ENCODE data around the gene COG5. TPM values are rescaled to one million over a fixed set of nuclear protein-coding genes. Genes with fewer than 3 reads are reported as not detected.

The COG5 gene
- total RNA-seq, 1 experiment from 2014 or later, result 25.2 TPM

GRCh38 chr7:107292591-107292990 lies 271.1 kb downstream of the COG5 start:
- no peak for DNase-seq (ENCODE audit: low read depth in 1 of 2, low spot score in 2 of 2)
- Histone ChIP-seq H3K27ac (no peak overlapping the region), H3K4me1 (replicated peaks) (no peaks in the 10 kb centered on the region), H3K27me3 (replicated peaks) (no peaks in the 10 kb centered on the region), H3K36me3 (0 out of 2 replicates have a peak, but pooled peaks cover 2% of the 10 kb centered on the region), H3K4me3 (no peak overlapping the region), H3K9me3 (replicated peaks) (no peaks in the 10 kb centered on the region)

- Histone ChIP-seq H3K4me1 (replicated peaks) (no peaks in the 10 kb centered on the region), H3K27ac (no peak overlapping the region), H3K4me3 (no peak overlapping the region), H3K27me3 (replicated peaks) (no peaks in the 10 kb centered on the region), H3K36me3 (0 out of 2 replicates have a peak, but pooled peaks cover 2% of the 10 kb centered on the region), H3K9me3 (replicated peaks) (no peaks in the 10 kb centered on the region)
- DNase-seq (ENCODE audit: low read depth in 1 of 2, low spot score in 2 of 2), result no peak
Measured at GRCh38 chr7:107291434-107291833, 272.3 kb downstream of the COG5 start.

DNA sequence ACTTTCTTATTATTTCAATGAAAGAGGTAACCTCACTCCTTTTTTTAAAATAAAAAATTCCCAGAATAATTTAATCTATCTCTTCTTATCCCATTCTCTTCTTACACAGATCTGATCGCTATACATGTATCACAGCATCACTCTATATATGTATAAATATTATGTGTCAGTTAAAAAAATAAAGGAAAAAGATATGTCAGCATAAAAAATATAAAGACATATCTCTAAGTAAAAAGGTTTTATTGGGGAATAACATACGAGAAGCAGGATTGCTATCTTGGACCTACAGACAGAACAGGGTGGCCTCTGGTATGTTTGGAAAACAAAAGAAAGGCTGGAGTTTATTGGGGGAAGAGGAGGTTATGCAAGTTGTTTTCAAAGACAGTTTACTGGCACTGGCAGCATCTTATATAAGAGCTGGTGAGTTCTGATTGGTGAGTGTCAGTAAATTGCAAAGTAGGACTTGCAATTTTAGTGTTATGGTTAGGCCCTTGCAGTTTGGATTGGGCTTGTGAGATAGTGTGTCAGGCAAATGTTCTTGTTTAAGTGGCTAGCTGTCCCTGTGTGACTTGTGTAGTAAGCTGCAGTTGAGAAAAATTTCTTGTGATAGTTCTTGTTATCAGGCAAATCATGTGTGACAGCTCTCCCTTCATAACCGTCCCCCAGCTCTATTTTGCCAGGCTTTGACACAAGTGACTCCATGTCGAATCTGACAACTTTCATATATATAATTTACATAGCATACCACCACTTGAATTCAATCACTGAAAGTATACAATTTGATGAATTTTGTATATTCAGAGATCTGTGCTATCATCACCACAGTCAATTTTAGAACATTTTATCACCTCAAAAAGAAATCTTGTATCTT lies 276.7 kb downstream of the COG5 start:
- Histone ChIP-seq H3K9me3 (replicated peaks) (no peaks in the 10 kb centered on the region), H3K27me3 (replicated peaks) (no peaks in the 10 kb centered on the region), H3K4me1 (replicated peaks) (no peaks in the 10 kb centered on the region), H3K4me3 (no peak overlapping the region), H3K36me3 (0 out of 2 replicates have a peak, but pooled peaks cover 2% of the 10 kb centered on the region), H3K27ac (no peak overlapping the region)
- DNase-seq (ENCODE audit: low read depth in 1 of 2, low spot score in 2 of 2), result no peak

DNA sequence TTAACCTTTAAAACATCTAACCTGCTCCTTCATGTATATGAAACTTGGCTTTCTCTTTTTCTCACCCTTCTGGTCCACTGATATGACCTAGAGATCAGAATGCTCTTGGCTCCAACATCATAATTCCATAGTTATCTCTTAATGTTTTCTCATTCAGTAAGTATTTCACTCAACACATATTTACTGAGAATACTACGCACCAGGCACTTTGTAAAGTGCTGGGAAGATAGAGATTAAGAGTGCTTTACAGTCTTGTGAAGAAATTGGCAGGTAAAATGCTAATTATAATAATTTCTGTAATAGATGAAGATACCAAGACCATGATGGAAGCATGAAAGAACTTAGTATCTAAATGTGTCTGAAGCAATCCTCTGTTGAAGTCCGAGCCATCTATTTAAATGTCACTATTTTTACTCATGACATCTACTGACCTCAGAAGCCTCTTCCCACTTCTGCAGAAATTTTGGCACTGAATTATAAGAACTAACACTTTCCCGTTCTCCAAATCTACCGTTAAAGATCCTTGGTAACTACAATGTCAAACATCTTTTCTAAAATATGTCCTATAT lies 278.7 kb downstream of the COG5 start:
- Histone ChIP-seq H3K9me3 (replicated peaks) (no peaks in the 10 kb centered on the region), H3K27me3 (replicated peaks) (no peaks in the 10 kb centered on the region), H3K4me1 (replicated peaks) (no peaks in the 10 kb centered on the region), H3K27ac (no peak overlapping the region), H3K36me3 (no peaks in the 10 kb centered on the region), H3K4me3 (no peak overlapping the region)
- DNase-seq (ENCODE audit: low read depth in 1 of 2, low spot score in 2 of 2), result no peak

DNA sequence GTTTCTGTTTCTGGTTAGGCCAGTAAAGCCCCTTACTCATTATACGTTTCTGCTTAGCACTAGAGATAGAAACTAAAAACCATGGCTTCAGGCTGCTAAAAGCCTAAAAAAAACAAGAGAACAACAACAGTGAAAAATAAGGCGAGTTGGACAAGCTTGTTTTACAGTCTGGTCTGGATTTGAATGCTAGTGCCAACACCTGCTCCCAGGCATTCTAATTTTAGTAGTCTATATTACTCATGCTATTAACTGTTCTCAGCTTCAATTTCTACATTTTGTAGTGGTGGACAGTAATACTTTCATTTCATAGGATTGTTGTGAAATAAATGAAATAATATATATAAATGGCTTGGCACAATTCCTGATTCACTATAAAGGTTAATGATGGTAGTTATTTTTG lies 286.4 kb downstream of the COG5 start:
- no peak overlapping the region for H3K27ac ChIP-seq
- H3K4me3 ChIP-seq, result no peak overlapping the region
- no peaks in the 10 kb centered on the region for H3K36me3 ChIP-seq
- H3K27me3 ChIP-seq (replicated peaks), result no peaks in the 10 kb centered on the region
- no peaks in the 10 kb centered on the region for H3K9me3 ChIP-seq (replicated peaks)
- H3K4me1 ChIP-seq (replicated peaks), result no peaks in the 10 kb centered on the region
- DNase-seq (ENCODE audit: low read depth in 1 of 2, low spot score in 2 of 2), result no peak

DNA sequence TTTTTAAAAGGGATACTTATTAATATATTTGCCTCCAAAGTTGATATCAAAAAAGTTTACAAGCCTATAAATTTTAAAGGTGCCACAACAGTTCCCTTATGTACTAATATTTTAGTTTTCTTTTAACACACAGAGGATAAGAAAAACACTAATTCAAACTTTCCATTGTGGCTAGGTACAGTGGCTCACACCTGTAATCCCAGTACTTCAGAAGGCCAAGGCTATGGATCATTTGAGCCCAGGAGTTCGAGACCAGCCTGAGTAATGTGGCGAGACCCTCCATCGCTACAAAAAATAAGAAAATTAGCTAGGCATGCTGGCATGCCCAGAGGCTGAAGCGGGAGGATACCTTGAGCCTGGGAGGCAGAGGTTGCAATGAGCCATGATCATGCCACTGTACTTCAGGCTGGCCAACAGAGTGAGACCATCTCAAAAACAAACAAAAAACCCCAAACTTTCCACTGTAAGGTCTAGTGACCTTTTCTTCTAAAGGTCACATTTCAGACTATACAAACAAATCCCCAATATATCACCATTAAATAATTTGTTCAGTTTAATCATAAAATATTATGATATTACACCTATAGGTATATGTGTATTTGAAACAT lies 287.4 kb downstream of the COG5 start:
- DNase-seq (ENCODE audit: low read depth in 1 of 2, low spot score in 2 of 2), result no peak
- Histone ChIP-seq H3K9me3 (replicated peaks) (no peaks in the 10 kb centered on the region), H3K36me3 (no peaks in the 10 kb centered on the region), H3K4me3 (no peak overlapping the region), H3K27ac (no peak overlapping the region), H3K27me3 (replicated peaks) (no peaks in the 10 kb centered on the region), H3K4me1 (replicated peaks) (no peaks in the 10 kb centered on the region)

DNA sequence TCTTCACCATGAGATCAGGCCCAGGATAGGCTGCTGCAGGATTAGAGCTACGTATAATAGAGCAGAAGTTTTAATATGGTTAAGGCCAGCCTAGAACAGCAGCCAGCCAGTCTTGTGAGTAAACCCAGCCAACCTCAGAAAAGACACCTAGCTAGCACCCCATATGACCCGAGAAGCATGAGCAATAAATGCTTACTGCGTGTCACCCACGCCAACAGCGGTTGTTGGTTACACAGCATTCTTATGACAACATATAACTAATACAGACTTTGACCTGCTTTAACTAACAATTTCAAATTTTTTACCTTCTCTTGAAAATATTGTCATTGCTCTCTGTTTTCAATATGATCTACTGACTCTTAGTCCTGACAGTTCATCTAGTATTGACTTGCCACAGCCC lies 289.2 kb downstream of the COG5 start:
- DNase-seq (ENCODE audit: low read depth in 1 of 2, low spot score in 2 of 2), result no peak
- Histone ChIP-seq H3K4me1 (replicated peaks) (no peaks in the 10 kb centered on the region), H3K27me3 (replicated peaks) (no peaks in the 10 kb centered on the region), H3K9me3 (replicated peaks) (no peaks in the 10 kb centered on the region), H3K4me3 (no peak overlapping the region), H3K27ac (no peak overlapping the region), H3K36me3 (no peaks in the 10 kb centered on the region)

DNA sequence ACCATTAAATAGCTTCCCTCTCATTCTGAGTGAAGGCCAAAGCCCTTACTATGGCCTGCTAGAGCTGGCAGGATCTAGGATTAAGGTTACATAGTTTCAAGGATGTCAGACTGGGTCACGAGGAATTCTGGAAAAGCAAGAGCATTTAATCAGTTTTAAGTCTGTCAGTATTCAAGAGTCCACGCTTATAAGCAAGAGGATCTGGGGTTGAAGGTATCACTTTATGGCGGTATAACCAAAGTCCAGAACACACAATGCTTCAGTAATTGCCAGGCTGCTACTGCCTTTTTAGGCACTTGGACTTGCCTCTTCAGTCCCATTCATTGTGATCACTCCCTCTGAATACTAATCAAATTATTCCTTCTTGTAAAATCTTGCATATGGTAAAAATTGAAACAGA lies 293.9 kb downstream of the COG5 start:
- H3K9me3 ChIP-seq (replicated peaks), result no peaks in the 10 kb centered on the region
- no peak overlapping the region for H3K27ac ChIP-seq
- DNase-seq (ENCODE audit: low read depth in 1 of 2, low spot score in 2 of 2), result no peak
- no peaks in the 10 kb centered on the region for H3K4me1 ChIP-seq (replicated peaks)
- H3K27me3 ChIP-seq (replicated peaks), result no peaks in the 10 kb centered on the region
- no peaks in the 10 kb centered on the region for H3K36me3 ChIP-seq
- no peak overlapping the region for H3K4me3 ChIP-seq

DNA sequence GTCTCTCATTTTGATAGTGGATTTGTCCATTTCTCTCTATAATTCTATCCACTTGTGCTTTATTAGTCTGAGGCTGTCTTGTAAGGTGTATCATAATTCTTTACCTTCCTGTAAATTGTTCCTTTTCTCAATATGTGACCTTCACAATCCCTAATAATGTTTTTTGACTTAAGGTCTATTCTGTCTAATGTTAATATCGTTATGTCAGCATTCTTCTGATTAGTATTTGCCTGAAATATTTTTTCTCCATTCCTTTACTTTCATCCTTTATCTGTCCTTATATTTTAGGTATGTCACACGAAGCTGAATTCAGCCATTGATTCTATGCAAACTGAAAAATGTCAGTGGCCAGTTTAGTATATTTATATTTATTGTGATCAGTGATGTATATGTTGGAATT lies 295.1 kb downstream of the COG5 start:
- Histone ChIP-seq H3K4me3 (no peak overlapping the region), H3K27ac (no peak overlapping the region), H3K4me1 (replicated peaks) (no peaks in the 10 kb centered on the region), H3K9me3 (replicated peaks) (no peaks in the 10 kb centered on the region), H3K27me3 (replicated peaks) (no peaks in the 10 kb centered on the region), H3K36me3 (no peaks in the 10 kb centered on the region)
- no peak for DNase-seq (ENCODE audit: low read depth in 1 of 2, low spot score in 2 of 2)

DNA sequence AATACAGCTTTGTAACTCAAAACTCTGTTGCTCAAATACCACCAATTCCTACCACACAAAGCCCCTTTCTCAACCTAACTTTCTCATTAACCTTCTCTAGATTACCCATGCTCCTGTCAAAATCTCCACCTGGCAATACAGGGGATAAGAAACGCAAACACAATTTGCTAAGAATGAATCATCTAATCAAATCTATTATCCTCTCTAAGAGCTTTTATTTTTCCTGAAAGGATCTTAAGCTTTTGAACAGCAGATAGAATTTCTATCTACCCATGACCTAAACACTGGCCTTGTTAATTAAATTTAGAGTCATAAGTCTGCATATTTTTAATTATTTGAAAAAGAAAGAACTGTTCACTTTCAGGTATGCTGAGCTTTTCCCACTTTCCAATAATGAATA lies 296.6 kb downstream of the COG5 start:
- Histone ChIP-seq H3K9me3 (replicated peaks) (no peaks in the 10 kb centered on the region), H3K27ac (no peak overlapping the region), H3K4me1 (replicated peaks) (no peaks in the 10 kb centered on the region), H3K4me3 (no peak overlapping the region), H3K27me3 (replicated peaks) (no peaks in the 10 kb centered on the region), H3K36me3 (no peaks in the 10 kb centered on the region)
- DNase-seq (ENCODE audit: low read depth in 1 of 2, low spot score in 2 of 2), result no peak

- Histone ChIP-seq H3K4me3 (no peak overlapping the region), H3K36me3 (no peaks in the 10 kb centered on the region), H3K27me3 (replicated peaks) (no peaks in the 10 kb centered on the region), H3K4me1 (replicated peaks) (no peaks in the 10 kb centered on the region), H3K27ac (no peak overlapping the region), H3K9me3 (replicated peaks) (no peaks in the 10 kb centered on the region)
- no peak for DNase-seq (ENCODE audit: low read depth in 1 of 2, low spot score in 2 of 2)
Measured at GRCh38 chr7:107264723-107265122, 299.0 kb downstream of the COG5 start.

GRCh38 chr7:107262857-107263256 lies 300.9 kb downstream of the COG5 start:
- Histone ChIP-seq H3K9me3 (replicated peaks) (no peaks in the 10 kb centered on the region), H3K27ac (no peak overlapping the region), H3K4me3 (no peak overlapping the region), H3K4me1 (replicated peaks) (no peaks in the 10 kb centered on the region), H3K36me3 (no peaks in the 10 kb centered on the region), H3K27me3 (replicated peaks) (no peaks in the 10 kb centered on the region)
- DNase-seq (ENCODE audit: low read depth in 1 of 2, low spot score in 2 of 2), result no peak

GRCh38 chr7:107258737-107259136 lies 305.0 kb downstream of the COG5 start:
- Histone ChIP-seq H3K9me3 (replicated peaks) (no peaks in the 10 kb centered on the region), H3K36me3 (no peaks in the 10 kb centered on the region), H3K4me1 (replicated peaks) (no peaks in the 10 kb centered on the region), H3K27me3 (replicated peaks) (no peaks in the 10 kb centered on the region), H3K27ac (no peak overlapping the region), H3K4me3 (no peak overlapping the region)
- DNase-seq (ENCODE audit: low read depth in 1 of 2, low spot score in 2 of 2), result no peak

GRCh38 chr7:107255602-107256001 lies 308.1 kb downstream of the COG5 start:
- Histone ChIP-seq H3K4me3 (no peak overlapping the region), H3K27me3 (replicated peaks) (no peaks in the 10 kb centered on the region), H3K36me3 (no peaks in the 10 kb centered on the region), H3K9me3 (replicated peaks) (no peaks in the 10 kb centered on the region), H3K27ac (no peak overlapping the region), H3K4me1 (replicated peaks) (no peaks in the 10 kb centered on the region)
- DNase-seq (ENCODE audit: low read depth in 1 of 2, low spot score in 2 of 2), result no peak

Measured in SJSA1 (cell line).